Gastrocnemius medialis (tissue), 4 donors: ENCODE measurements around the gene NUDT4B.
"Not testable (repeated sequence)": the region's sequence is repeated elsewhere in the genome, so short reads cannot be mapped to it uniquely, and the experiment has no call there.

ENCODE experiments used
- CTCF ChIP-seq, 5 experiments: fragments of 450-650 bp in 3 of 5; fragments of 200-600 bp in 2 of 5; sonication (generic) in 2 of 5; IDR thresholded peaks in 4 of 5; conservative IDR thresholded peaks in 1 of 5; 1 replicate in 4 of 5; 2 replicates in 1 of 5; pipeline ENCODE4 v1.5.1; 2016 to 2019; ENCODE audit warnings: antibody characterized with exemption in 5 of 5, mild to moderate bottlenecking in 3 of 5, moderate library complexity in 3 of 5
- POLR2A ChIP-seq, 2 donors: fragments of 450-650 bp; IDR thresholded peaks; one replicate each; pipeline ENCODE4 v1.6.1; 2017; ENCODE audit warnings: antibody characterized with exemption in 2 of 2, mild to moderate bottlenecking in 2 of 2, moderate library complexity in 2 of 2

GRCh38 chr1:148759749-148760148 lies 11.2 kb downstream of the NUDT4B start:
- TF ChIP-seq CTCF (IDR thresholded peaks at IDR 0.05 in 4 of 5, conservative IDR thresholded peaks at IDR 0.05 in 1 of 5); POLR2A (IDR thresholded peaks at IDR 0.05): not testable (repeated sequence)
